Activated CD8-positive, alpha-beta memory T cell treated with anti-CD3 and anti-CD28 coated beads for 1 hour (primary cell): Measurements from ENCODE around the gene PARP11.

Experiments used
- DNase-seq, 2 donors: peaks; one replicate each; pipeline ENCODE4 v3.0.0-alpha.2; 2020; ENCODE audit warnings: low read depth in 1 of 2; ENCODE audit errors: extremely low read depth in 1 of 2

Gene PARP11

DNA sequence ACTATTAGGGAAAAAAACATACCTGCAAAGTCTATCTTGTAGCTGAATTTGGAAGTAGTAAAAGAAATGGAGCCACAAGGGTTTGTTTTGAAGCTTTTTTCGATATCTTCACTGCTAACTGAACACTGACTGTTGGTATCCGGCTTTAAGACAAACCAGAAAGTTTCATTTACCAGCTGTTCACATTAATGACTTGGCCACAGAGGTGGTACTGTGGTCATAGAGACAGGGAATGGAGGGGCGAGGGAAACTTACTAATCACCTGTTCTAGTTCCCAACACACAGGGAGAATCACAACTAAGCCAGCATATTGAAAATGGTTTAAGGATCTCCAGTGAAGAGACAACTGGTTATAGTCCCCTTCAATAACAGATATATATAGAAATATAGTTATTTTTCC is 44.3 kb downstream of the PARP11 start:
- DNase-seq, result no peak

DNA sequence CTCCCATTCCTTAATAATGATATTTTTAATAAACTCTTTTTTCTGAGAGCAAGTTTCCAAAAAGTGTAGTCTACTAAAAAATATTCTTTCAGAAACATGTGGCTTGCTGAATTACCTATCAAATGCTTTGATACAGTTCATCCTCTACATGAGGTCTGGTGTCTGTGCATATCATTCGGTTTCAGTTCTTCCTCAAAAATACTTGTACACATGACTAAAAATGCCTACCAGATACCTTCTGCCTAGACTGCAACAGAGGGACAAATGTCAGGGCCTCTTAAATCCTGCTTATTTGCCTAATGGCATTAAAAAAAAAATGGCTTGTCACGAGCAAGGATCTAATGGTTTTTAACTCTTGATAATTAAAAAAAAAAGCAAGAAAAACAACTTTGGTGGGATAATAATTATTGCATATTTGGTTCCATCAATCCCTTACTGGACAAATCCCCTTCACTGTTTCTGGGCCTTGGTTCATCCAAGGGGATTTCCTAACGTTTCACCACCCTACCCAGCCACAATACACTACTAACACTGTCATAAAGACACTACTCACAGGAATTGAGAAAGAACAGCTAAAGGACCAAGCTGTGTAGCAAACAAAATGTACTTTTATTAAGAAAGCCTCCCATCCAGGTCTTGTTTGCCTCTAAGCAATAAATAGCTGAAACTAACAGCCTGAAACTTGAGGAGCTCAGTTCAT is 45.7 kb downstream of the PARP11 start:
- no peak for DNase-seq

DNA sequence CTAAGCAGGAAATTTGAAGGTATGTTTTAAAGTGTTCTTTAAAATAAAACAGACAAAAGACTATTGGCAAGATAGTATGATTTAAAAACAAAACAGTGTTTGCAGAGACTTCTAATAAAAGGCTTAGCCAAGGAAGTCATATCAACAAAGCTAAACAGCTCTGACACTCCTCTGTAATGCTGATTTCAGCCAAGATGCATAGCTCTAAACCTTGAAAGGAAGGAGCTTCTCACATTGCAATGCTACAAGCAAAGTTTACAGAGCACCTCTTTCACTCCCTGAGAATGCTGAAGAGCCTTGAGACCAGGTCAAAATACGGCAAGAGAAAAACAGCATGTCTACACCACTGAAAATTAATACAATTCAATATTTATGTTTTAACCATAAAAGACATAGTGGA is 51.8 kb downstream of the PARP11 start:
- no peak for DNase-seq

DNA sequence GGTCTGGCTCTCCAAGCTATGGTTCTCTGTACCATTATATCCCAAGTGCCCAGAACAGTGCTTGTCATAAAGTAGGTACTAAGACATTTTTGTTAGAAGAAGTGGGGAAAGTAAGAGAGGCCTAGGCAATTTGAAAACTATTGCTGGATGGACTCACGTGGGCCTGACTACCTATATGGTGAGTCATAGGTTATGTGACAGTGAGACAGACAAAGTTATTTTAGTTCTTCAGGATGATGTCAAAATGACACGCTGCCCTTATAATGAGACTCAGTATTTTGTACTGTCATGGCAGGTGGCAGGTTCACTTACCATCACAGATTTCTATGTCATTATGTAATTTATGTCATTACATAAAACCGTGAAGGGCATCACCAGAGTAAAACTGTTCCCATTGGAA is 53.1 kb downstream of the PARP11 start:
- no peak for DNase-seq

DNA sequence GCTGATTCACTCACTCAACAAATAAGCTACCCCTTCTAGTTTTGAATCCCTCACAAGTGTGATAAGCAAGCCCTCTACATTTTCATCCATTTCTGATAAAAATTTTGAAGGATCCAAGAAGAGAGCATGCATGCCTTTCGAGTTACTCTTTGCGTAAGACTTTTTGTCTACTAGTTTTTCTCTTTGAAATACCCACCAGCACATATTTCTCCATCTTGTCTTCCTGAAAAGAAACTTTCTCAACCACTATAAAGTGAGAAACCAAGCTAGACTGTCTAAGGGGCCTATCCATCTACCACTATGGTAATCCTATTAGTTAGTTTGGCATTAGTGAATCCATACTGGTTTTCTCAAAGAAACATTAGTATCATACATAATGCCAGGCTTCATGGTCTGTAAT is 56.9 kb downstream of the PARP11 start:
- DNase-seq, result no peak

DNA sequence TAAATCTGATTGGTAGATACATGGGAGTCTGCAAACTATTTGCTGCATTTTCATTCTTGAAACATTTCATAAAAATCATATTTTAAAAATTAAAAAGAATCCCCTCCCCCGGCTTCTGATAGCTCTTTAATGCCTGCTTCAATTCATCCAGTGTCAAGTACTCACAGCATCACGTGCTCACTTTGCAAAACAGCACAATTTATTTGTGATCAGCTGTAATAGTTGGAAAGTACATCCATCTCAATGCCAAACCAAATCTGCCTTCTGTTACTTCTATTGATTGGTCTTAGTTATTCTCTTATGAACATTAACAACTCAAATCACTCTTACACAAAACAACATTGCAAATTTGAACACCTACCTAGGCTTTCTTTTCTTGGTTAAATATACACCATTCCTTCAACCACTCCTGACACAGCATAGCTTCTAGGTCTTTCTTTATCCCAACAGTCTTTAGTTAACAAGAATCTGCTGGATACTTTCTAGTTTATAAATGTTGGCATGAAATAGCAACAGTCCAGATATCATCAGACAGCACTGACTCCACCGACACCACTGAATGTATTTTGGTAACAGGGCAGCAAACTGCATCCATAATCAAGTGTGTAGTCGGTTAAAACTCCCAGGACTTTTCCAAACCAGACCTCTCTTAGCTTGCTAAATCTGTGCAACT is 58.0 kb downstream of the PARP11 start:
- DNase-seq, result no peak

DNA sequence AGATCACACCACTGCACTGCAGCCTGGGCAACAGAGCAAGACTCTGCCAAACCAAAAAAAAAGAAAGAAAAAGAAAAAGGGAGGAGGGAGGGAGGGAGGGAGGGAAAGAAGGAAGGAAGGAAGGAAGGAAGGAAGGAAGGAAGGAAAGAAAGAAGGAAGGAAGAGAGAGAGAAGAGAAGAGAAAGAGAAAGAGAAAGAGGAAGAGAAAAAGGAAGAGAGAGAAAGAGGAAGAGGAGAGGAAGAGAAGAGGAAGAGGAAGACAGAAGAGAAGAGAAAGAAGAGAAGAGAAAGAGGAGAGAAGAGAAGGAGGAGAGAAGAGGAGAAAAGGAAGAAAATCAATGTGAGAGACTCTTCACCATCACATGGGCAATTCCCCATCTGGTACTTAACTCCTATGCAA is 62.7 kb downstream of the PARP11 start:
- no peak for DNase-seq

DNA sequence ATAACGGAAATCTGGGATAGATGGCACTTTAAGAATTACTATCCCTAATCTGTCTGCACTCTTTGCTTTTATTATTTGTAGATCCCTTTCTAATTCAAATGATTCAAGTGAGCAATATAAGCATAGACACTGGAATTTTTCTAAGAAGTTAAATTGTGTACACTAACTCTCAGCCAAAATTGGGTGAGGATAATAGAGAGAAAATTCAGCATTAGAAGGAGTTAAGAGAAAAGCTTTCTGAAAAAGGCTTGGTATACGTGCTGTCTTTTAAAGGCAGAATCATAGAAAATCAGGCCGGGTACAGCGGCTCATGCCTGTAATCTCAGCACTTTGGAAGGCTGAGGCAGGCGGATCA is 63.2 kb downstream of the PARP11 start:
- no peak for DNase-seq

DNA sequence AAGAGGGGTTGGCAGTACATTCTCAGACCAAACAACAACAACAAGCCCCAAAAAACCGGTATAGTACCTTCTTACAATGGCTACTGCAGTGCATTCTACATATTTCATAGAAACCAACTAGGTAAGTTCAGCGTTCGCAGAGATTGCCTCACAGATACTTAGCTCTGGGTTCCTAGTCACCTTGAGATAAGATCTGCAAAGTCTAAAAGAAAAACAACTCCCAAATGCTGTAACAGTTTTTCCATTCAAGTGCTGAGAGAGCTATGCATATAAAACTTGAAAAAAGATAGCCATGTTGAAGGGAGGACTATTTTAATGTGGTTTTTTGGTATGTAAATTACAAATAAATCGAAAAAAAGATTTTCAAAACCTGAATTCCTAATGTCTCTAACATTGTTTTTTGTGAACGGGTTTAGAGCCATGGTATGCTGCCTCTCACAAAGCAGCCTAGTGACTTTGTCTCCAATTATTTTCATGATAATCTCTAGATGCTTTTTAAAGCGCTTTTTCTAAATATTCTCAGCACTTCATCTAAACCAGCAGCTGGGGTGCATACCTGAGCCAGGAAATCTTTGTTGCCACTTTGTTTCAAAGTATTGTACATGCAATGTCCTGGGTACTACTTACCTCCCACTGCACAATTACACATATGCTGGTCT is 63.7 kb downstream of the PARP11 start:
- DNase-seq, result no peak

DNA sequence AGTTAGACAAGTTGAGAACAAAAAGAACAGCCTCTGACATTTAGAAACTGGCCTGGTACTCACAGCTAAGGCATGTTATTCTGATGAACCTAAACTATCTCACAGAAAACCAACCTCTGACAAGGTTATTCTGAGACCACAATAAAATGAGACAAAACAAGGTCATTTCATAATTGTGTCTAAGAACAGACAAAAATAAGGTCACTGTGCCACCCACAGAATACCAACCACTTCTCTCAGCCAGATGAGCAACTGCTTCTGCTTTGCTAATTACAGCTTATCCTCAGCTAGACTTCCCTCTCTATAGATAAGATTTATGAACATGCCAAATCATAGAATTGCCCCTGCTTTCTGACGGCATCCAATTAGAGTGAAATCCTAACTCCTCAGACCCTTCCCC is 68.1 kb downstream of the PARP11 start:
- no peak for DNase-seq

DNA sequence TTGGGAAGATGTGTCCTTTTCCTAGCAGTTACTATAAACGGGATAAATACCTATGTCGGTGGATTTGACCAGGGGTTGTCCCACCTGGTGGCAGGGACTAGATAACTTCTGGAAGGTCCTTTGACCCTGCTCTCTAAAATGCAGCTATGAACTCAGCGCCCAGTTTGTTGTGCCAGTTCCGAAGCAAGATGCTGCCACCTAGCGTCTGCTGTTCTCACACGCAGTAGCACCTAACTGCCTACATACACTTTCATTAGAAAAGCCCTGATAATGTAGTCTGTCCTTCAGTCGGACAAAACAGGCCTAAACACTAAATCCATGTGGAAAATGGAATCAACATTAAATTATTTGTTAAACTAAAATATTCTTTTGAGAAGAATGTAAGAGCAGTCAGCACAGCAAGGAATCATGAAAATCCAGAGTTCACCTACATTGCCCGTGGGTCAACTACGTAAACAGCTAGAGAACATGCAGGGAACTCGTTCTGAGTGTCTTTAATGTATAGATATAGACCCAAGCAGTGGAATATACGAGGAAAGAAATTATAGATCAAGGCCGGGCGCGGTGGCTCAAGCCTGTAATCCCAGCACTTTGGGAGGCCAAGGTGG is 69.2 kb downstream of the PARP11 start:
- peak; percentile 26 to 47 for DNase-seq

DNA sequence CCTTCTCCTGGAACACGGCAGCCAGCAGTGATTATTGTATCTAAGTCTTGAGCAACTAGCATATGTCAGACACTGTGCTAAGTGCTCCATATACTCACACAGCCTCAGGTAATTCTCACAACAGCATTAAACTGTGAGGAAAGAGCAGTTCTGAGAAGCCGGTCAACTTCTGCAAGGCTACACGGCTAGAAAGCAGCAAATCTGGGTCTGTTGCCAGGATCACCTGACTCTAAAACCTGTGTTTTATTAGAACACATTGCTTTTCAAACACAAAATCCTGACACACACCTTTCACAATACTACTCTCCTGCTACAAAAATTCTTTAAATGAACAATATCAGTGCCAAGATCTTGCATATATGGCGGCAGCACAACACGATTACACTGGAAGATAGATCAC is 70.5 kb downstream of the PARP11 start:
- no peak for DNase-seq

DNA sequence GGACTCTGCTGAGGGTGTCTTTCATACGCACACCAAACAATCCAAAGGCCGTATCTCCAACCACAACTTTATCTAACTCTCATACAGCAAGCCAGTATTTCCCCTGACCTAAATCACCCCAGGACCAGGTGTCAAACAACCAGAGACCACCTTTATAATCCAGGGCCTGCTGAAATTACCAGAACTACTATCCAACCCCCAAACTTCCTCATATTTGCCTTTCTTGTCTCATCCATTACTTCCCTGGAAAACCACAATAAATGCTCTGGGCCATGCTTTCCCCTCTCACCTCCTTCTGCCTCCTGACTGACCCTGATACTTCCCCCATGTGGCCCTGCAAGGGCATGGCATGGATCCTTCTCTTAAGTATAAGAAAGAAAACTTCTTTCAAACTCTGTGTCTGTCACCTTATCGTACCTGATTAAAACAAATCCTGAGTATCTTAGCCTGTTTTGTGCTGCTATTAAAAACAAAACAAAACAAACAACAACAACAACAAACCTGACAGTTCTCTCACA is 75.6 kb downstream of the PARP11 start:
- no peak for DNase-seq

DNA sequence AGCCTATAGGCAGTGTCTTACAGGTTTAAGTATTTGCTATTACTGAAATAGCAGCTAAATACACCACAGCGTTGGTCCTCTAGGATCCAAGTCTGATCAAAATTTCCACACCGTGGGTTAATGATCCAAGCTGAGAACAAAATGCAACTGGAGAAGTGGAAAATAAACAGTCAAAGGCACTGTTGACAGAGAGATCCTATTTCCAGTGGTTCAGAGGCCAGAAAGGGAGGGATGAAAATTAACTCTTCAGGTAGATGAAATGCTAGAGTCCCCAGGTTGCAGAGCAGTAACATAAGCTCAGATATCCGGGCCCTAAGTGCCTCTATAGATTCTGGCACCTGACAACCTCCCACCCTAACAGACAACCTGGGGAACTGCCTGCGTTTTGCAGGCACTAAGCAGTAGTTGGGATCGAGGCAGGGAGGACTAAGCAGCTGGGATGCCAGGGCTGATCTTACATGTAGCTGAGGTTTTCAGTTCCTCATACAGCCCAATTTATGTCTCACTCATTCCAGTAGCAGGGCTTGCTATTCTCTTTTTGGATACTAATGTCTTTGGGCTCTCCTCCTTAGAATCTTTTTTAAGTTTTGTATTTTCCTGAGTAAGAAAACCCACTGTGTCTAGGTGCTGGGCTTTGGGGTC is 77.6 kb downstream of the PARP11 start:
- DNase-seq, result no peak

DNA sequence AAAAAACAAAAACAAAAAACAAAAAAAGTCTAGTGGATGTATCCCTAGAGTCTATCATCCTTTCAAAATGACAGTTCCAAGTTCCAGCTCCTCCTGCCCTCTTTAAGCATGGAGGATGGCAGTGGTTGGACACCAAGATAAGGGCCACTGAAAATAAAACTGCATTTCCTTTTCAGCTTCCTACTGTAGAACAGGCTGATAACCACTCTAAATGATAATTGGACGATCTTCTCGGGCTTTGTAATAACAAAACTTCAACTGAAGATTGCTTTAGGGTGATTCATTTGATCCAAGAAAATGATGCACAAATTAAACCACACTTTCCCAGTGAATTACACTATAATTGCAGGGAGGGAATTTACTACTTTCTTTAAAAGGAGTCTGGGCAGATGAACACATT is 78.1 kb downstream of the PARP11 start:
- no peak for DNase-seq

DNA sequence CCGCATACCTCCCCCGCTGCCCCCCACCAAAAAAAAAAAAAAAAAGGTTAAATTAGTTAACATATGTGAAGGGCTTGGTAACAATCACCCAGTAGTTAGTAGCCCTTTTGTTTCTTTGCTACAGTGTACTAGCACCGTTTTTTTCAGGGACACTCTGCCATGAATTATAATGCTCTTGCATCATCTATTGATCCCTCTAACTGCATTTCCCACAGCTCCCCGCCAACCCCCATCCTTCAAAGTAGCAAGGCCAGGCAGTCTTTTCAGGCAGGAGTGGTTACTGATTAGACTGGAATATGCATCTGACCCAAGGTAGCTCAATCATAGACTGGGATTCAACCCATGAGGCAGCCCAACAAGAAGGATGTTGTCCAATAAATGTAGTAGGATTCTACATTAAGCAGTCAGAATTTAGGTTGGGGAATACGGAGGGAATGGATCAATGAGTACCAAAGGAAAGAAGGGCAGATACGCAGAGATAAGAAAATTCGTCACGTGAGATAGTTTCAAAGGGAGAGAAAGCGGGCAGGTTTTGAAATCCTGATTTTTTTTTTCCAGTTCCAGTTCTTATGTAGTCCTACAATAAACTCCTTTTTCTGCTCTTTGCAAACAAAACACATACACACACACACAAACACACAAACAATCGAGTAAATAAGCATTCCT is 80.4 kb downstream of the PARP11 start:
- no peak for DNase-seq

DNA sequence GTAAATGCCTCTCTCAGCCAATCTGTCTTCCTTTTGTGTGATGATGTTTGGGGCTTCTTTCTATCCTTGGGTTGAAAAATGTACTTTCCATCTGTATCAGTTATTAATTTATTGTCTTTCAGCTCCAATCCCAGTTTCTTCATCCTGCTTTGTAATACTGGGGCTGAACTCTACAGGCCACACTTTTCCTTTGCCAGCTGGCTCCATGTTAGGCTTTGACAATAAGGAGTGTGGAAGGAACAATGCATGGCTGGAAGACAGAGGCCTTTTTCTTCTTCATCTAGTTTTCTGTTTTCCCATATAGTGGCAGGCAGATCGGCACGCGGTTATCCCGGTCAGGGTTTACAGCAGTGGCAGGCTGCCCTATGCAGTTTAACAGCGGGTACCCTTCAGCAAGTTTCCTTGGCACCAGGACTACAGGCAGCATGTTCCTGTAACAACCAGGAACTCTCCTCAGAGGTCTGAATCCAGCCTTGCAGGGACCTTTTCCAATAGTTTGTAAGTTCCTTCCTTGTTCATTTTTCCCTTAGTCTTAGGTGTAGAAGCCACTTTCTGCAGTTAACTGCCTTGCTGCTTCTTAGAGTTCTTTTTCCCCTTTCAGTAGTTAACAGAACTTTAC is 81.8 kb downstream of the PARP11 start:
- DNase-seq, result no peak

DNA sequence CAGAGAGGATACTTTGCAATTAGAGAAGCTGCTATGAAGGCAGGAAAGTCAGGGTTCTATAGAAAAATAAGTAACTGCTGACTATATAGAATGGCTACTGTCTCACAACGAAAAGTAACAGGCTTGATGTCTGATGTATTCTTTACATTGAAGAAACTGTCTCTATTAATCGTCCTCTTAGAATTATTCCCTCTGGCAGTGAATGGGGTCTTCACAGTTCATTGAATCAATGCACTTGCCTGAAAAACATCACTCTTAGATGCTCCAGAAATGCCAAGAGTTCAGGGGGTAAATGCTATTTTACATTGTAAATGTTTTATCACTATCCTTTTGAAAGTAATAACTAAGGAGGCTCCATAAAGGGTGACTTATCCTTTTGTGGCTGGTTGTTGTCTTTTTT is 82.6 kb downstream of the PARP11 start:
- no peak for DNase-seq

DNA sequence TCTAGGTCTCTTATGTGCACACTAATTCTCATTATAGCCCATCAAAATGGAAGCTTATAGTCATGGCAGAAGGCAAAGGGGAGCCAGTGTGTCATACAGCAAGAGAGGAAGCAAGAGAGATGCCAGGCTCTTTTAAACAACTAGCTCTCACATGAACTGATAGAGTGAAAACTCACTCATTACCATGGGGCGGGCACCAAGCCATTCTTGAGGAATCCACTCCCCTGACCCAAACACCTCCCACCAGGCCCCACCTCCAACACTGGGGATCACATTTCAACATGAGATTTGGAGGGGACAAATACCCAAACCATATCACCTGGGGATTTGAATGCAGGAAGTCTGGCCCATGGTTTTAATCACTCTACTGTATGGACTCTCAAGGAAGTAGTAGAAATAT is 83.4 kb downstream of the PARP11 start:
- no peak for DNase-seq

DNA sequence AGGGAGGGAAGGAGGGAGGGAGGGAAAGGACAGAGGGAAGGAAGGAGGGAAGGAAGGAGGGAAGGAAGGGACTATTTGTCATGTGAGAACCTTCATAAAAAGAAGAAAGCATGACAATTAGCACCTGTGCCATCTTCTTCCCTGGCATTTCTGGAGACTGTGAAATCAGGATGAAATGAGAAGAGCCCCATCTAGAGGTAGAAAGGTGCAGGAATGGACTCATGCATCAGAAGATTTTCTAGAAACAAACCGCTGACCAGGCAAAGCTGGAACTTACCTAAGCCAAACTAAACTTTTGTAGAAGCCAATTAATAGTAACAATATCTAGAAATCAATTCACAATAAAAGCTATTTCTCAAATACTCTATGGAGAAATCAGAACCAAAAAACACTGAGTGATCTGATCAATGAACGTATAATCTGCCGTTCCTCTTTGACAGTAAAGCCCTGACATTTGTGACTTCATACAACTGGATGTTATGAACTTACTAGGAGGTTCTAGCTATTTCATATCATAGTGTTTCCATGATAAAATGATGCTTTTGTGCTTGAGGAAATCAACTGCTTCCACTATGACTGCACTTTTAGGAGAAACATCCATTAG is 95.9 kb downstream of the PARP11 start:
- DNase-seq, result no peak
